Measurements from ENCODE around the gene C15orf40.

Gene C15orf40

GRCh38 chr15:82980981-82981380 is 30.5 kb downstream of the C15orf40 start:
- DNase-seq (ENCODE audit: low read depth): no peak
- H3K4me3 ChIP-seq (replicated peaks; ENCODE audit: low read depth, low read length): no peak overlapping the region
- no peak for TF ChIP-seq CTCF (IDR thresholded peaks at IDR 0.05; ENCODE audit: low read length, missing control alignments)

- no peak for TF ChIP-seq CTCF (IDR thresholded peaks at IDR 0.05; ENCODE audit: low read length, missing control alignments)
- DNase-seq (ENCODE audit: low read depth): no peak
- no peak overlapping the region for H3K4me3 ChIP-seq (replicated peaks; ENCODE audit: low read depth, low read length)
Measured at GRCh38 chr15:82979726-82980125, 31.7 kb downstream of the C15orf40 start.

- DNase-seq (ENCODE audit: low read depth): no peak
- H3K4me3 ChIP-seq (replicated peaks; ENCODE audit: low read depth, low read length): no peak overlapping the region
- TF ChIP-seq CTCF (IDR thresholded peaks at IDR 0.05; ENCODE audit: low read length, missing control alignments): no peak
Measured at GRCh38 chr15:82978438-82978837, 33.0 kb downstream of the C15orf40 start.

GRCh38 chr15:82977076-82977475 is 34.4 kb downstream of the C15orf40 start:
- no peak for DNase-seq (ENCODE audit: low read depth)
- no peak overlapping the region for H3K4me3 ChIP-seq (replicated peaks; ENCODE audit: low read depth, low read length)
- no peak for TF ChIP-seq CTCF (IDR thresholded peaks at IDR 0.05; ENCODE audit: low read length, missing control alignments)

GRCh38 chr15:82972990-82973389 is 38.4 kb downstream of the C15orf40 start:
- no peak overlapping the region for H3K4me3 ChIP-seq (replicated peaks; ENCODE audit: low read depth, low read length)
- DNase-seq (ENCODE audit: low read depth): no peak
- TF ChIP-seq CTCF (IDR thresholded peaks at IDR 0.05; ENCODE audit: low read length, missing control alignments): no peak

GRCh38 chr15:82971218-82971984 is 40.0 kb downstream of the C15orf40 start:
- no peak for TF ChIP-seq CTCF (IDR thresholded peaks at IDR 0.05; ENCODE audit: low read length, missing control alignments)
- DNase-seq (ENCODE audit: low read depth): no peak

GRCh38 chr15:82970696-82971095 is 40.7 kb downstream of the C15orf40 start:
- TF ChIP-seq CTCF (IDR thresholded peaks at IDR 0.05; ENCODE audit: low read length, missing control alignments): no peak
- H3K4me3 ChIP-seq (replicated peaks; ENCODE audit: low read depth, low read length): no peak overlapping the region
- no peak for DNase-seq (ENCODE audit: low read depth)

More at GRCh38 chr15:82971218-82971984, 40.0 kb downstream of the C15orf40 start:
- no peak overlapping the region for H3K4me3 ChIP-seq (replicated peaks; ENCODE audit: low read depth, low read length)
